Endothelial cell (in vitro differentiated cells): ENCODE results near the gene HASPIN. TPM values are rescaled to one million over a fixed set of nuclear protein-coding genes. Genes with fewer than 3 reads are reported as not detected.
A peak's percentile ranks its signal among the peaks of the same experiment; 100 is the strongest.

Source experiments
- DNase-seq: peaks from one replicate; pipeline ENCODE4 v3.0.0; 2021; ENCODE audit warnings: low spot score
- H3K27ac Mint-ChIP-seq: one replicate; pipeline ENCODE4 v1.8.0; 2021; ENCODE audit warnings: mixed read lengths, inconsistent platforms; ENCODE audit not compliant: unreplicated experiment
- H3K27me3 Mint-ChIP-seq: one replicate; pipeline ENCODE4 v1.8.0; 2021; ENCODE audit warnings: mild to moderate bottlenecking, moderate library complexity, mixed read lengths, inconsistent platforms; ENCODE audit not compliant: unreplicated experiment
- H3K36me3 Mint-ChIP-seq: one replicate; pipeline ENCODE4 v1.8.0; 2021; ENCODE audit warnings: mild to moderate bottlenecking, low read depth, mixed read lengths, inconsistent platforms; ENCODE audit not compliant: unreplicated experiment
- H3K4me1 Mint-ChIP-seq: one replicate; pipeline ENCODE4 v1.8.0; 2021; ENCODE audit warnings: mild to moderate bottlenecking, mixed read lengths, inconsistent platforms; ENCODE audit not compliant: unreplicated experiment
- H3K4me3 Mint-ChIP-seq: one replicate; pipeline ENCODE4 v1.8.0; 2021; ENCODE audit warnings: mild to moderate bottlenecking, mixed read lengths, inconsistent platforms; ENCODE audit not compliant: unreplicated experiment
- H3K9me3 Mint-ChIP-seq: one replicate; pipeline ENCODE4 v1.8.0; 2021; ENCODE audit warnings: mixed read lengths, inconsistent platforms; ENCODE audit not compliant: unreplicated experiment
- CTCF ChIP-seq: fragments of 200-600 bp; sonication (generic); IDR thresholded peaks from one replicate; pipeline ENCODE4 v1.5.0; 2021; ENCODE audit warnings: antibody characterized with exemption; ENCODE audit not compliant: unreplicated experiment
- total RNA-seq: library from RNA; stranded (reverse); fragmentation: NEBNext Ultra II Directional; extraction: Animal tissue kit (Norgen Biotek cat#: 25700); gene quantifications from one replicate; pipeline ENCODE4 v1.2.1, GENCODE V29; 2021; ENCODE audit not compliant: unreplicated experiment

Gene HASPIN
- total RNA-seq, 1 donor from 2014 or later, result 5.2 TPM

DNA sequence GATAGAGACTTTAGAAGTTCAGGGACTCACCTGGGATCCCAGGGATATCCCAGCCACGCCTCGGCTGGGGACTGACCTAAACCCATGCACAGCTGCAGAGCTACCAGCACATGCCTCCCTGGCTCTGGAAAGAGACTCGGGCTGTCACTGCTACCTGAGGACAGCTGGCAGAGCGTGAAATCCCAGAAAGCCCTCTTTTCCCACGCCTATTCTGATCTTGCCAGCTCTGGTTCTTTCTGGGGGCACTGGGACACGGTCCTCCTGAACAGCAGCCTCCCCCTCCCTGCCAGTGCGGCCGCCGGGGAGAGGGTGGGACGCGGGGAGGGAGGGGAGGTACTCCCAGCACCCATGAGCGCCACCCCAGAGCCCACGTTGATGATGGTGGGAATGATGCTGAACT lies 38.5 kb upstream of the HASPIN start:
- Mint-ChIP-seq H3K36me3 (peaks cover 4% of the 10 kb centered on the region), H3K27me3 (peaks cover 12% of the 10 kb centered on the region), H3K4me3 (no peak overlapping the region), H3K27ac (no peak overlapping the region), H3K9me3 (no peaks in the 10 kb centered on the region), H3K4me1 (peaks cover 4% of the 10 kb centered on the region)
- DNase-seq, result no peak
- TF ChIP-seq CTCF, result no peak

DNA sequence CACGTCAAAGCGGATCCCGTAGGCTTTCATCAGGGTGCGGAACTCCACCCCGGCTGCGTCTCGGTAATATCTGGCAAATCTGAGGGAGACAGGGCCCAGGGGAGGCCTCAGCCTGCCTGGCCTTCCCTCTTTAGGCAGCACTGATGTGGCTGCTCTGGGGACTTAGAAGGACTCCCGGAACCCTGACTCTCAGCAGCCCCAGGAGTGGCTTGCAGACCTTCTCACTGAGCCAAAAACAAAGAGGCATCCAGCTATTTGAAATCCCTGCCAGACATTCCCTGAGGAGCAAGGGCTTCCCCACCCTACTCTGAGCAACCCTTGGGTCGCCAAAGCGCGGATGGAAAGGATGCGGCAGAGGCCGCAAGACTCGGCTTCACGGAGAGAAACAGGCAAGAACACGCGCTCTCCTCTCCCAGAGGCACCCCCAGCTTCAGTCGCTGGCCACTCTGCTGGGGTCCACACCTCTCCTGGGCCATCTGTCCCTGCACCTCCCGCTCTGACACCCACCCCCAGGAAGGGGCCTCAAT lies 35.6 kb upstream of the HASPIN start:
- Mint-ChIP-seq H3K36me3 (peaks cover 4% of the 10 kb centered on the region), H3K27ac (no peak overlapping the region), H3K4me3 (no peak overlapping the region), H3K4me1 (peaks cover 4% of the 10 kb centered on the region), H3K9me3 (no peaks in the 10 kb centered on the region), H3K27me3 (peaks cover 9% of the 10 kb centered on the region)
- no peak for TF ChIP-seq CTCF
- no peak for DNase-seq

DNA sequence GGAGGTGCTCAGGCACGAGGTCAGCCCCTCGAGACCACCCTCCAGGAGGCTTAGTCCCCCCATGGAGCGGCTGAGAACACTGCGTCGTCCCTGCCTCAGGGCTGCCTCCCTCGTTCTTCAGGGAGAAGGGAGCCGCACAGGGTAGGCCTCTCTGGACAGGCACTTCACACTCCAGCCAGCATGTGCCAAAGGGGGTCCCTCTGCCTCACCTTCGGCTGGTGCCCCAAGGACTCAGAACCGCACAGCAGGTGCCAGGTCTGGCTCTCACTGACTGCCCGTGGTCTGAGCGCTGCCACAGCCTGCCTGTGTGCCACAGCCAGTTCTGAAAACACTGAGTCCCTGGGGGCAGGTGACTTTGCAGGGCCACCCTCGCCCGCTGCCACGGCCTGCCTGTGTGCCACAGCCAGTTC lies 34.8 kb upstream of the HASPIN start:
- Mint-ChIP-seq H3K4me3 (no peak overlapping the region), H3K9me3 (no peaks in the 10 kb centered on the region), H3K4me1 (peaks cover 4% of the 10 kb centered on the region), H3K36me3 (peaks cover 4% of the 10 kb centered on the region), H3K27ac (no peak overlapping the region), H3K27me3 (peaks cover 9% of the 10 kb centered on the region)
- no peak for TF ChIP-seq CTCF
- DNase-seq, result no peak

GRCh38 chr17:3689262-3690093 lies 34.2 kb upstream of the HASPIN start:
- H3K36me3 Mint-ChIP-seq, result peaks cover 4% of the 10 kb centered on the region
- H3K9me3 Mint-ChIP-seq, result no peaks in the 10 kb centered on the region
- H3K27me3 Mint-ChIP-seq, result peaks cover 10% of the 10 kb centered on the region
- TF ChIP-seq CTCF, result no peak
- peak overlapping the region; percentile 11 for H3K4me3 Mint-ChIP-seq
- DNase-seq, result no peak
- H3K4me1 Mint-ChIP-seq, result peaks cover 4% of the 10 kb centered on the region
- peak overlapping the region; percentile 31 for H3K27ac Mint-ChIP-seq

DNA sequence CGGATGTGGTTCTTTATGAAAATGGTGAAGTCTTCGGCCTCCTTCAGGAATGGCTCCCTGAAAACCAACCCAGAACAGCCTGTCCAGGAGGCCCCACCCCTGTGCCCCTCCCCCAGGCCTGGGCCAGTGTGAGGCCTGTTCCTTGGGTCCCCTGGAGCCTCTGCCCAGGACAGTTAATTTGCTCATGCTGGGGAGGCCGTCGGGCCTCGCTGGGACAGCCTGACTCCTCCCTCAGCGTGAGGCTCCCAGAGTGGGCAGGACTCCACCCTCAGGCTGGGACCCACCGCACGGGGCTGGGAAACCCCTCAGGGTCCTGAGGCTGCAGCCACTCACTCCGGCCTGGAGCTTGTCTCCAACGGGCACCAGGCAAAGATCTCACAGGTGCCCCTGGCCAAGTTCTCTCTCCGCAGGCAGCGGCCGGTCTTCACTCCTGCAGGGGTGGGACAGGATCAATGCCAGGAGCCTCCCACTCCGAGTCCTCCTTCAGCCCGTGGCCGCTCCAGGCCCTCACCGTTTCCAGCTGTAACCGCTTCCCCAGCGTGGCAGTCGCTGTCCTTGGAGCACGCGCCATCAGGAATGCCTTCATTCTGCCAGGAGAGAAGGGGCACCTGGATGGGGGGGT lies 33.5 kb upstream of the HASPIN start:
- Mint-ChIP-seq H3K9me3 (no peaks in the 10 kb centered on the region), H3K4me1 (peaks cover 4% of the 10 kb centered on the region), H3K4me3 (no peak overlapping the region), H3K27me3 (peaks cover 9% of the 10 kb centered on the region), H3K36me3 (peaks cover 4% of the 10 kb centered on the region), H3K27ac (no peak overlapping the region)
- TF ChIP-seq CTCF, result no peak
- no peak for DNase-seq
